NCI-H1105 treated with DMSO at 0.1 percent for 48 hours (cell line): ENCODE measurements around the gene VAV2.

Experiments
- DNase-seq: peaks from one replicate; lab custom pipeline; 2025; lab: John Stamatoyannopoulos, UW

Gene VAV2

DNA sequence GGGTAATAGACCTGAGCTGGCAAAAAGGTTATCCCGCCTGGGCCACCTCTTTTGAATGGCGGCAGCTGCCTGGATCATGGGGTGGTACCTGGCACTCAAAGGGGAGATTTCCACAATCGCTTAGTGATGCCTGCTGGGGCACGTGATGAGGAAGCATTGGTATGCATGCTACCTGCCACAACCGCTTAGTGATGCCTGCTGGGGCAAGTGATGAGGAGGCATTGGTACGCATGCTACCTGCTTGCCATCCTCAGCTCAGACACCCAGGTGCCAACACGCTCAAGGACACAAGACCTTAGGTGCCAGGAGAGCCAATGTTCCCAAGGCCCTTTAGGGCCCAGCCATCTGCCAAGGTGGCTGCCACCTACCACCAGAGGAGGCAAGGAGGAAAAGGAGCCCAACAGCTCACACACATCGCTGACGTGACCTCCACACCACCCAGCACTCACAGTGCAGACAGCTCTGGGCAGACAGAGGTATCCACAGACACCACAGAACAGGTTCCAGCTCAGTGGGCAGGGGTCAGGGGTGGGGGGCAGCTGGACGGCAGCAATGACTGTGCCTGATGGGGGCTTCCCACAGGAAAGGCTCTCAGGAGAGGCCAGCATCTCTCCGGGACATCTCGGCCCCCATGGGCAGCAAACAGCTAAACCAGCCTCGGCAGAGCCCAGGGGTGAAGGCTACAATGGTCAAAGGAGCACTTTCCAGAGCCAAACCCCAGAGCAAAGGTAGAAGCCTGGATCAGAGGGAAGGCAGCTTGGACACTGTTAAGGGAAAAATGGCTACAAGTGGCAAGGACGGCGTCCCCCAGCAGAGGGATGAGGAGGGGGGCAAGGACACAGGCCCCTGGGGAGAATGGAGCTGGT, 210.9 kb downstream of the VAV2 start:
- no peak for DNase-seq

DNA sequence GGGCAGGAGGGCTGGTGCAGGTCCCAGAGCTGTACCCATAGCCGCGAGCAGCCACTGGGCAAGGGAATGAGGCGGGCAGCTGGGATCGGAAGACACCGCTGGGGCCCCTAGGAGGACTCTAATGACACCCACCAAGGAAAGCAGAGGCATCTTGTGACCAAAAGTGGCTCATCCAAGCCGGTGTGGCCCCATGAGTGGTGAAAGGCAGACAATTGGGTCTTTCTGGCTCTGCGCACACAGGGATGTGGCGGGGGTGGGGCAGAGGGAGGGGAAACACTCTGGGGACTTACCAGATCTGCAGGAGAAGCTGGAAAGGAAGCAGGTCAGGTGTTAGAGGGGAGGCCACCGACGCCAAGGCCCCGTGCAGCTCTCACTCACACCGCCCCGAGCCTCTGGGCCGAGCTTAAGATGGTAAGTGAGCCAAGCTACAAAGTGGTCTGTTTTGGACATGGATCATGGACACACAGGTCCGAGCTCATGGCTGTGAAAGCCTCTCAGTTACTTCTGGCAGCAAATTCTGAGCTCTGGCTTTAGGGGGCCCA, 211.6 kb downstream of the VAV2 start:
- DNase-seq: no peak

DNA sequence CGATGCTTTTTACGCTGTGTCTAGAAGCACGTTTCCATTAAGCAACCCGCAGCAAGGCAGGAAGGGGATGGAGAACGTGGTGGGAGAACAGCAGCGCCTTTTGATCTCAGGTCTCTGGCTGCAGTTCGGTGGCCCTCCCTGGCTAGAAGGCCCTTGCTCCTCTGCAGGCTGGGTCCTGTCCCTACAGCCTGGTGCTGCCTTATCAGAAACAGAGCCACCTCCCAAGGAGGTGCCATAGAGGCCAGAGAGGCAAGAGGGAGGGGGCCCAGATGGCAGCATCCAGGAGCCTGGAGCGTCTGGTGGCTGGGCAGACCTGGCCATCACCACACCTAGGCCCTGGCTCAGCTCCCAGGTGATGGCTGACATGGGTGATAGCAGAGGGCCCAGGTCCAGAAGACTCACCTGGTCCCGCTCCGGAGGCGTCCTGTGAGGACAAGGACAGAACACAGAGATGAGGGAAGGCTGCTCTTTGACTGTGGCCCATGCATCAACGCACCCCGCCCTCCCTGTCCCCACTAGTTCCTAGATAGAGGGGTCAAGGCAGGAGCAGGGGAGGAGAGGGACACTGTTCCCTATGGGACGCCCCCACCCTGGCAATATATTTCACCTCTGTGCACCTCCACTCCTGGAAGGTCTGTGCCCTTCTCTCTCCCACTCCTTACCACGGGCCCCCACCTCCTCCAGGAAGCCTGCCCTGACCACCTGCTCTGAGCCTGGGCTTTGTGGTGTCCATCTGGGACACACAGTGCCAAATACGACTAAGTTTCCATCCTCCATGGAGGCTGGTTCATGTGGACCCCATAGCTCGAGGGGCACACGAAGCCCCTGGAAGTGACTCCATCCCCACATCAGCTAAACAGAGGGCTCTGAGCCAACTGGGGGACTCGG, 212.4 kb downstream of the VAV2 start:
- DNase-seq: no peak

DNA sequence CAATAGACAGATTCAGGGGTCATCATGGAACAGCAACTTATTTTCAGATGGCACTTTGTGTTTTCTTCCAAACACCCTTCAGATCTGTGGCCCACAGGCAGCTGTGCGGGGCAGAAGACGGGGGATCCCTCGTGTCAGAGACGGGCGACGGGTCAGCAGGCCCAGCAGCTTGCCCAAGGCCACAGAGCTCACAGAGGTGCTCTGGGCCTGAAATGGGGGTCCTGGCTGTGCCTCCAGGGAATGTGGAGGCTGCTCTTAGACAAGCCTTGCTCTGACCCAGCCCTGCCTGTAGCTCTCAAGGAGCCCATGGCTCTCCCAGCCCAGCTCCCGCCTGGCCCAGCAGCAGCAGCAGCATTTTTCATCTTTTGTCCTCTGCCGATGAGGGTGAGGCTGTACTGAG, 213.0 kb downstream of the VAV2 start:
- no peak for DNase-seq

DNA sequence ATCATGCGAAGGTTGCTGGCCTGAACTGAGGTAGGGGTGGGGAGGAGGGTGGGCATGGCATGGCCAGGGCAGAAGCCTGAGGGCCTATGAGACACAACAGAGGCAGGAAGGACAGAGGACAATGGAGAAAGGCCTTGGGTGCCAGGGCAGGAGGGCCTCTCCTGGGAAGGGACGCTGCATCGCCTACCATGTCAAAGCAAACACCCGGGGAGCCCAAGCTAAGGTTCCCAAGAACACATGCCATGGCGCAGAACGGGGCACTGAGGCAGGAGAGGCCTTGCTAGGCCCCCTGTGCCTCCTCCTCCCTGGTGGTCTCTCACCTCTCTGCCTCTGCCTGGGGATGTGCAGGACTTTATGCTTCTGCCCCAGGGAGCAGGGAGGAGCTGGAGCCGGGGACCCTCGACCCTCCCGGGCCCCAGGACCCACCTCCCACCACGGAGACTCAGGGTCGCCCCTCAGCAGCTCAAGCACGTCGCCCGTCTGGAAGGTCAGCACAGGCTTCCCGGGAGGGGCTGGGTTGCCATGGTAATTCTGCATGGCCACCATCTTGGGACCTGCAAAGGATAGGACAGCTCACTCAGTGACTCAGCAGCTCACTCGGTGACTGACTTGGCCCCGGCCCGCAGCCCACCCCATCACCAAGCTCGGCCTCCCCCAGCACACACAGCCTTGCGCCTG, 213.6 kb downstream of the VAV2 start:
- no peak for DNase-seq

DNA sequence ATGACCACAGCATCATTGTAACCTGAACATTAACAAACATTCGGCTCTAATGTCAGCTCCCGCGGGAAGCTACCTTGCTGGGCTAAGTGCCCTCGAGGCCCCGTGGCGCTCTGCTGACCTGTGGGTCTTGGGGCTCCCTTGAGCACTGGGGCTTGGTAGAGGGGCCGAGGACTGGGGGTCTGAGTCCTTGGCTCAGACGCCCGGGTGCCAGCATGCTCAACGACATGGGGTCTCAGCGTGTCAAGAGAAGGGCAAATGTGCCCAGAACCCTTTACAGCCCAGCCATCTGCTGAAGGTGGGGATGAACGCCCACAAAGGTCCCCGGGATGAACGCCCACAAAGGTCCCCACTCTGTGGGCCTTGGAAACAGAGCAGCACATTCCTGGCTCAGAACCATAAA, 214.3 kb downstream of the VAV2 start:
- no peak for DNase-seq

DNA sequence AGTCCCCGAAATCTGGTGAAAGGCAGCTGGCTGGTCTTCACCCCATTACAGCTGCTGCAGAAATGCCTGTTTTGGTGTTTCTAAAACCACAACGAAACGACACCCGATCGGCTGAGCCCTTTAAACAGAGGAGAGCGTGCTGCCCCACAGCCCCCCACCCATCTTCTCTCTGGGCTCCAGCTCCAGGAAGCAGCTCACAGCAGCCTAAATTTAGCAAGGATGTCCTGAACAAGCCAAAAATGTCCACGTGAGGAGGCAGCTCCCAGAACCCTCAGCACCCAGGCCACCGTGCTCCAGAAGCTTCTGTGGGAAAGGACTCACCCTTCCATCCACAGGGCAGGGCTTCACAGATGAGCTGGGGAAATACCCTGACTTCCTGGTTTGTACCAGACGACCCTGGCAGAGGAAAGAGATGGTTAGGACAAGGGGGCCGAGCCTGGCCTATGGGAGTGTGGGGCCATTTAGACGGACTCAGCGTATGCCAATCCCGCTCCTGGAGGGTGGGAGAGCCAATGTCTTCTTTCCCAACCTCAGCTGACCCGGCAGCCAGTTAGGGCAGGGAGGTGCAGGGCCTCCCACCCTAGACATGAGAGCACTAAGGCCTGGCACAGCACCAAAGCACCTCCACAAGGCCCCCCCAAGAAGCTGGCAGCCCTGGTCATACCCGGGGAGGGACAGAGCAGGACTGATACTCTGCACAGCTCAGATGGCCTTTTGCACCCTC, 214.9 kb downstream of the VAV2 start:
- no peak for DNase-seq

DNA sequence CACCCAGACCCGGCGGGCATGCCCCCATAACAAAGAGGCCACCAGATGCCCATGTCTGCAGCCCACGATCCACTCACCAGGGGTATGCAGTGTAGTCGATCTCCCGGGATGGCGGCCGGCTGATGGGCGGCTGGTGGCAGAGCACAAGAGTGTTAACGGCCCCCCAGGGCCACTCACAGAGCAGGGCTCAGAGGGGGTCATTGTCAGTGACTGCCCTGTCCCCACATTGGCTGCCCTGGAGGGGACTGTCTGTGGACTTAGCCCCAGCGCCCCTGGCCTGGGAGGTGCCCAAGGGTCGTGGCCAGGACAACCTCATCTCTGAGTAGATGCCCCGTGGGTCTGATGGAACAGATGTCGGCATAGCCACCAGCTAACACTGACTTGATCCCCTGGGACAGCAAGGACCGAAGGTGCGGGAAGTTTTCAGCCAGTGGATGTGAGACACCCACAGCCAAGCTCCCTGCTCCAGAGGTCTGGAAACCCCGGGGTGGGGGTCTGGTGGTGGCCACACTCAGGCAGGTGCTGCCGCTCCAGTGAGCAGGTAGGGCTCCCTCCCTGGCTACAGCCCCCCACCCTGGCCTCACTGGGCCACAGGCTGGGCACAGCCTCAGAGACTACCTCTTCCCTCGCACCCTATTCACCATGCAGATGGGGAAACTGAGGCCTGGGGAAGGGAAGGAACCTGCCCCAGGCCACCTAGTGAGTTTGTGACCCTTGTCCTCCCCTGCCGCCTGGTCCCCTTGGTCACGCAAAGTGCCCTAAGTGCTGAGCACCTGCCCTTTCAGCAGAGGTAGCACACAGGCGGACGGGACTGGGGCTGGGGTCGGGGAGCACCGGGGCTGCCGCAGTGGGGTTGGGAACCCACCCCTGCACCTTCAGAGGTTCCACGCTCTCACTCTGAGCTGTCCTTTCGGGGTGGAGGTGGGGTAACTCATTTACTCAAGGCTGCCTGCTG, 215.9 kb downstream of the VAV2 start:
- DNase-seq: no peak

DNA sequence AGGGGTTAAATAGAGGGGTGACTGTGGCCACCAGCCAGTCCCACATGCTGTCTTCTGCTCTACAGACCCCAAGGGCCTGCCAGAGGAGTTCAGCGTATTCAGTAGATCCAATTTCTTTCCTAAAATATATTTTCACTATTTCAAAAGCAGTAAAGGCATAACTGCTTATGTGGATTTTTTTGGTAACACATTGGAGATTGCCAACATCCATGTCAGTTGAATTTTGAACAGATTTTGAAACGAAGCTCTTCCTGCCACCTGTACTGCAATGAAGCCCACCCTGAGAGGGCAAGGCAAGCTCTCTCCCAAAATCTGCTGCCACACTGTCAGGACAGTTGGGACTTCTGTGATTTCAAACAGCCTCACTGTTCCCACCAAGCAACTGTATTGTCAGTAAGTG, 216.8 kb downstream of the VAV2 start:
- DNase-seq: no peak

DNA sequence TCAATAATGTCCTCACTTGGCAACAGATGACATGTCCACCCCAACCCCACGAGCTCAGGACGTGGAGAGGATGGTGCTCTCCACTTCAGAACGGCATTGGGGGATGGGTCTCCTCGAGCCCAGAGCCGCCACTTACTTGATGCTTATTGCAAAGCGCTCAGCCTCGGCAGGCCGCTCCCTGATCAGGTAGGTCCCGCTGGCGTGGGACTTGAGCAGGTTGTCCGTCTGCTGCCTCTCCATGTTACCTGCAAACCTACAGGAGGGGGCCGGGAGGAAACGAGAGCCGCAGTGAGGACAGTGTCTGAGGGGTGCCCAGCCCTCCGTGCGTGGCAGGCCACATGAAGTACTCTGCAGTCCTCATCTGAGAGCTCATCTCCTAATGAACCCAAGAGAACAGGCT, 217.3 kb downstream of the VAV2 start:
- no peak for DNase-seq

DNA sequence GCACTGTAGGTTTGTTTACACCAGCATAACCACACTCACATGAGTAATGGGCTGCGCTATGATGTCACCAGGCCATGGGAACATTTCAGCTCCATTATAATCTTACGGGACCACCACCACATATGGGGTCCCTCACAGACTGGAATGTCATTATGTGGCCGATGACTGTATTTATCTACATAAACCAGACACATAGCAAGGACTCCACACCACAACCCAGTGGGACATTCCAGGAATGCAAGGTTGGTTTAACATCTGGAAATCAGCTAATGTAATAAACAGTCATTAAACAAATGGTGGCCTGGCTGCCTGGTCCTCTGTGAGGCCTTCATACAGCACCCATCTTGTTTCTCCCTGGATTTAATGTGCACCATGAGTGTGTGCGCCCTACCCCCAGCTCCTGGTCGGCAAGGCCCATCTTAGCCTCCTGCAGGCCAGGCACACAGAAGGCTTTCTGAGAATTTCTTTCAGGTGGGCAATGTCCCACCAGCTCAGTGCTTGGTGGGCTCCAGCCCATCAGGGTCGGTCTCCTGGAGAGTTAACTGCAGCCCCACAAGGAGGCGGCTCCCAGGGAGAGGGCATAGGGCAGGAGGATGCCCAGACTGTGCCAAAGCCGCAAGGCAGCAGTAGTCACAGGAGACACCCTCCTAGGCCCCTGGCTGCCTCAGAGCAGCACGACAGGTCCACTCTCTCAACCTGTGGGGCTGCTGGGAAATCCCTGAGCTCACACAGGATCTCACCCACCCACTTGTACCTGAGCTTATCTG, 218.1 kb downstream of the VAV2 start:
- no peak for DNase-seq

- DNase-seq: no peak
These were observed 219.5 kb downstream of the VAV2 start for GRCh38 chr9:133772581-133772980.

DNA sequence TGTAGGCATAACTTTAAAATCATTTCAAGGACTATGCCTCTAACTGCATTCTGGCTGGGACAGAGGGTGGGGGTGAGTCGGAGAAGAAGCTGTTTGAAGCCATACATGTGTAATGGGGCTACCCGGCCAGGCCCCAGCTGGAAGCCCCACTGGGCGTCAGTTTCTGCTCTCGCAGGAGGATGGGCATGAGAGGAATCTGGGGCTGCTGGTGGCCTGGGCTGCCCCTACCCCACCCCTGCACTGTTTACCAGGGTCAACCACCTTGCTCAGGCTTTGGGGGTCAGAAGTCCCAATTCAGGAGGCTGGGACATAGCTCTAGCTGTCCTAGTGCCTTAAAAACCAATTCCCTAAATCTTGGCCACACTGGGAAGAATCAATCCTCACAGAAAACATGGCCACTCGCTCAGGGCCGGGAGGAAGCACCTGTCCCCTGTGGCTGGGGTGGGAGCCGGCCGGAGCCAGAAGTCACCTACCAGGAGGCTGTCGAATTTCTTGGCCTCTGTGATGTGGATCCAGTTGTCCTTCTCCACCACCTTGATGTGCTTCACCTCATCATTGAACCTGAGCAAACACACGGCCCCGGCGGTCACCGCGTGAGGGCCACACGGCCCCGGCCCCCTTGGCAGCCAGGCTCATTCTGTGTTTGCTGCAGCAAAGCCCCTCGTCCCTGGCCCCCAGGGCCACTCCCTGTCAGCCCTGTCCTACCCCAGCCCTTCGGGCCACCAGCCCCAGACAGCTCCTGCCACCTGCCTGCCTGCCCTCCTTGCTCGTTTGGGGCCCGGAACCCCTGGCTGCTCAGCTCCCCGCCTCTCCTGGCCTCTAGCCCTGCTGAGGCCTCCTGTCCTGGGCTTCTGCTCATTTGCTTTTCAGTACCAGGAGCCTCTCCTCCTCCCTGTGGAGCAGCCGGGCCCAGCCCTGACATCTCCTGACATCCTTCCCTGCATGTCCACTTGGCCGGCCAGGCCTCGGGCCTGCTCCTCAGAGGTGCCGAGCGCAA, 220.3 kb downstream of the VAV2 start:
- DNase-seq: no peak

DNA sequence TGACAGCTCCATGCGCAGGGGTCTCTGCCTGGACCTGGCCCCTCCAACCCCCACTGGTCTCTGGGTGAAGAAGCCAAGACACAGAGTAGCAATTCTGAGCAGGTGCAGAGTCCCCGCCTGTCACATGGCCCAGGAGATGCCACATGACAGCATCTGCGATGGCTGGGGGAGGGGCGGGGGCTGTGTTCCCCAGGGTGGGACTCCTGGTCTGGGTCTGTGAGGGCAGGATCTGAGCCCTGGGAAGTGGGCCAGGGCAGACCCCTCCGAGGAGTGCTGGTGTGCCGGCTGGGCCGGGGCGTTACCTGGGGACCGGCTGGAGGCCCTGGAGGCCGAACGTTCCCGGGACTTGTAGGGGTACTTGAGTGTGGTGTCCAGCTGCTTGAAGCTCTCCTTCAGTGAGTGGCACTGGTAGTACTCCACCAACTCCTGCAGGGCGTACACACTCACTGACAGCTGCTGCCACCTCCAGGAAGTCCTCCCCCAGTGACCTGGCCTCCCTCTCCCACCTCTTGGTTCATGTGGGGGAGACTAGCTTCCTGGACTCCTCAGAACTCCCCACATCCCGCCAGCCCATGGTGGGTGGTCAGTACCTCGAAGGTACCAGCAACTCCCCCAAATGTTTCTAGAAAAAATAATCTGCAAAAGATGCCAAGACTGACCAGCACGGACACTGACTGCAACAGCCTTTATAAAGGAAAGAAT, 221.9 kb downstream of the VAV2 start:
- DNase-seq: no peak

GRCh38 chr9:133769511-133770075, 222.5 kb downstream of the VAV2 start:
- DNase-seq: no peak

DNA sequence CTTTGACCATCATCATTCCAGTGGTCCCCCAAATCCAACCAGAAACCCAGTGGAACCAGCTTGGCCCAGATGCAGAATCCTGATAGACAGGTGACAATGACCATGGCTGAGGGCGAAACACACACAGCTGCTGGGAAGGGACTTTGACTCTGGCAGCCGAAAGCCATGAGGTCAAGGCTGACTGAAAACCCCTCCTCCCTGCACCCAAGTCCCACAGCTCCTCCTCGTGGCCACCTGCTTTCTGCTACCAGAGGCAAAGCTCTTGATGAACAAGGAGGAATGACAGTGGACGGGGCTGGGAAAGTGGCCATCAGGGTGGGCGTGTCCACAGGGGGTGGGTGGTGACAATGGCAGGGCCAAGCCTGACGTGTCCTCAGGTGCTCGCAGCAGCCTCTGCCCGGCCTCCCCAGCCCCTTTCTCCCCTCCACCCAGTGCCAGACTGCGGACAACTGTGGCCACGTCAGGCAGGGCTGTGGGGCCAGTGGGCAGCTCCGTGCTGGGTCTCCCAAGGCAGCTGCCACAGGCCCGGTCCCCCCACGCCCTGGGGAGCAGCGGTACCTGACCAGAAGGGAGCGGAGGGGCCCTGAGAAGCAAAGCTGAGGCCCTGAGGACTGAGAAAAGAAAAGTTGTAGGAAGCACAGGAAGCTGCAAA, 223.1 kb downstream of the VAV2 start:
- no peak for DNase-seq

DNA sequence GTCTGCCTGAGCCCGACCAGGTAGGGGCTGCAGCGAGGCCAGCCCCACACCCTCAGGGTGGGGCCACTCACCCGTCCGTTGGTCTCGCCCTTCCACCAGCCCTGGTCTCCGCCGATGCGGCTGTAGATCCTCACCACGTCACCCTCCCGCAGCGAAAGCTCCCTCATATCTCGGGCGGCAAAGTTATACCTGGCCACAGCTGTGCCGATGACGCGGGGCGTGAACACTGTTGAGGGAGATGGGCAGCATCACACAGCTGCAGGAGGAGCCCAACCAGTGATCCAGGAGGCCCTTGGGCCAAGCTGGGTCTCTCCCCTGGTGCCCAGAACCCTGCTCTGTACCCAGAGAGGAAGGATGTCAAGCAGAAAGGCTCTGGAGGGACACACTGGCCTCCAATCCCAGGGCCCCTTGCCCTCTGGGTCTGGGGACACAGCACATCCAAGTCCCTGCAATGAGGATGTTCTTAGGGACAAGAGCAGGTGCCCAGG, 223.7 kb downstream of the VAV2 start:
- no peak for DNase-seq
